KOPT-K1 (cell line): Measurements from ENCODE around the gene PMM1.
A peak's percentile ranks its signal among the peaks of the same experiment; 100 is the strongest.
"Not testable (repeated sequence)": the region's sequence is repeated elsewhere in the genome, so short reads cannot be mapped to it uniquely, and the experiment has no call there.

Experiments
- H3K27ac ChIP-seq: fragments of 200-600 bp; sonication (generic); 2 replicates; pipeline ENCODE4 v1.5.1; 2016; ENCODE audit warnings: antibody characterized with exemption, mild to moderate bottlenecking, low read depth, low read length; ENCODE audit not compliant: poor library complexity, severe bottlenecking
- H3K36me3 ChIP-seq: fragments of 200-600 bp; sonication (generic); 2 replicates; pipeline ENCODE4 v1.5.1; 2017; ENCODE audit warnings: antibody characterized with exemption, mild to moderate bottlenecking, low read length, moderate library complexity; ENCODE audit not compliant: insufficient read depth
- H3K9me3 ChIP-seq: fragments of 200-600 bp; sonication (generic); 2 replicates; pipeline ENCODE4 v1.5.1; 2017; ENCODE audit warnings: antibody characterized with exemption, low read length, mild to moderate bottlenecking; ENCODE audit not compliant: insufficient read depth, poor library complexity, severe bottlenecking

PMM1 gene

DNA sequence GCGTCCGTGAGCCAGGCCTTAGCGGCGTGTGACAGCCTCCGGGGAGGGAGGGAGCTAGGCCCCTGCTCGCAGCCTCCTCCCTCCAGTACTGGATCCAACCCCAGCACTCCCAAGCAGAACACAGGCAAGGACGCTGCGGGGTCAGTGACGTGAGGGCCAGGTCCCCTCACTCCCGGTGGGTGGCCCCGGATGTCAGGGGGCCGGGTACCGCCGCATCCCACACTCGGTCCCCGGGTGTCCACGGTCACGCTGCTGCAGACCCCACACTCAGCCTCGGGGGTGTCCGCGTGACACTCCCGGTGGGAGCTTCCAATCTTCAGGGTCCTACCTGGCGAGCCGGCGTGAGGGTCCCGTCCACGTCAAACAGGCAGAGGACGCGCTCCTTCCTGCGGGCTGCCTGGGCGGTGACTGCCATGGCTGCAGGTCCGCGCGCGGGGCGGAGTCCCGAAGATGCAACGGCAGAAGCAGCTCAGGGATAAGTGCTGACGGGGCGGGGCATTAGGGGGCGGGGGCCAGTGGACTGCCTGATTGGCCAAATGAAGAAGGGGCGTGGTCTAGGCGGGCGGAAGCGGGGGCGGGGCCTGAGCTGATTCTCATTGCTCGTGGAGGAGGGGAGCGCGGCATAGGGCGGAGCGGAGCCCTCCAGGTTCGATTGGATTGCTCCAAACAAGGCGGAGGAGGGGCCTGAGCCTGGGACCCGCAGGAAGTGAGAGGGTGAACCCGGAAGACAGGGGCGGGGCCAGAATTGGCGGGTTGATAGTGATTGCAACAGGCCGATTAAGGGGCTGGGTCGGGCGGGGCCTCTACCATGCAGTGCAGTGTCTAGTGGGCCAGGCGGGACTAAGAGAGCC, at the start of gene PMM1:
Gene PMM1 (minus strand): TSS at position 450 of the 851 bp plus-strand sequence. CDS start 35 bp downstream, at position 415.
- Histone ChIP-seq H3K9me3 (no peaks in the 10 kb centered on the region), H3K36me3 (peaks cover 3% of the 10 kb centered on the region; the same call in 1 of the 2 replicates), H3K27ac (peak within 1 kb of the TSS; percentile 77)

- Histone ChIP-seq H3K9me3 (no peaks in the 10 kb centered on the region), H3K27ac (no peak overlapping the region), H3K36me3 (peaks cover 99% of the 10 kb centered on the region)
Measured at GRCh38 chr22:41638748-41639147, 49.1 kb upstream of the PMM1 start.

GRCh38 chr22:41638124-41638523, 48.5 kb upstream of the PMM1 start:
- H3K27ac ChIP-seq = no peak overlapping the region
- H3K9me3 ChIP-seq = no peaks in the 10 kb centered on the region
- peaks cover 100% of the 10 kb centered on the region for H3K36me3 ChIP-seq

GRCh38 chr22:41637623-41638022, 48.0 kb upstream of the PMM1 start:
- peaks cover 100% of the 10 kb centered on the region for H3K36me3 ChIP-seq
- H3K27ac ChIP-seq, H3K9me3 ChIP-seq: not testable (repeated sequence)

DNA sequence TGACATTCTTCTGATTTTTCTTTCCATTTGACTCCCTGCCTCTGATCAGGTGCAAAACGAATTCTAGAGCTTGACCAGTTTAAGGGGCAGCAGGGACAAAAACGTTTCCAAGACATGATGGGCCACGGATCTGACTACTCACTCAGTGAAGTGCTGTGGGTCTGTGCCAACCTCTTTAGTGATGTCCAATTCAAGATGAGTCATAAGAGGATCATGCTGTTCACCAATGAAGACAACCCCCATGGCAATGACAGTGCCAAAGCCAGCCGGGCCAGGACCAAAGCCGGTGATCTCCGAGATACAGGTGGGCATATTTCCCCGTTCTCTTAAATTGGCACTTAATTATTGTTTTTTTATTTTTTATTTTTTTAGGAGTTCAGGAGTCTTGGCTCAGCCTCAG, 46.8 kb upstream of the PMM1 start:
- Histone ChIP-seq H3K9me3 (no peaks in the 10 kb centered on the region), H3K27ac (no peak overlapping the region), H3K36me3 (peaks cover 97% of the 10 kb centered on the region)

DNA sequence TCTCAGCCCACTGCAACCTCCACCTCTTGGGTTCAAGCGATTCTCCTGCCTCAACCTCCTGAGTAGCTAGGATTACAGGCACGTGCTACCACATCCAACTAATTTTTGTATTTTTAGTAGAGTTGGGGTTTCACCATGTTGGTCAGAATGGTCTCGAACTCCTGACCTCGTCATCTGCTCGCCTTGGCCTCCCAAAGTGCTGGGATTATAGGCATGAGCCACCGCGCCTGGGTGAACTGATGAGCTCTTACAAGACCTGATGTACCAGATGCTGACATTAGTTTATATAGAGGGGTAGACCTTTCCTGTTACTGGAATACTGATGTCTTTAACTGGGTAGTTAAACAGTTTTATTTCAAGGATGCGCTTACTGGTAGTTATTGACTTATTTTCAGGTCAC, 45.0 kb upstream of the PMM1 start:
- not testable (repeated sequence) for H3K9me3 ChIP-seq, H3K27ac ChIP-seq
- H3K36me3 ChIP-seq = peaks cover 92% of the 10 kb centered on the region

DNA sequence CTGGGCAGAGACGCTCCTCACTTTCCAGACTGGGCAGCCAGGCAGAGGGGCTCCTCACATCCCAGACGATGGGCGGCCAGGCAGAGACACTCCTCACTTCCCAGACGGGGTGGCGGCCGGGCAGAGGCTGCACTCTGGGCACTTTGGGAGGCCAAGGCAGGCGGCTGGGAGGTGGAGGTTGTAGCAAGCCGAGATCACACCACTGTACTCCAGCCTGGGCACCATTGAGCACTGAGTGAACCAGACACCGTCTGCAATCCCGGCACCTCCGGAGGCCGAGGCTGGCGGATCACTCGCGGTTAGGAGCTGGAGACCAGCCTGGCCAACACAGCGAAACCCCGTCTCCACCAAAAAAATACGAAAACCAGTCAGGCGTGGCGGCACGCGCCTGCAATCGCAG, 42.0 kb upstream of the PMM1 start:
- peaks cover 92% of the 10 kb centered on the region for H3K36me3 ChIP-seq
- H3K9me3 ChIP-seq, H3K27ac ChIP-seq: not testable (repeated sequence)

- not testable (repeated sequence) for H3K9me3 ChIP-seq, H3K27ac ChIP-seq
- H3K36me3 ChIP-seq = peaks cover 92% of the 10 kb centered on the region
Measured at GRCh38 chr22:41631115-41631514, 41.5 kb upstream of the PMM1 start.

- Histone ChIP-seq H3K9me3 (no peaks in the 10 kb centered on the region), H3K36me3 (peaks cover 77% of the 10 kb centered on the region), H3K27ac (no peak overlapping the region)
Measured at GRCh38 chr22:41625577-41625976, 35.9 kb upstream of the PMM1 start.

- Histone ChIP-seq H3K27ac (peak overlapping the region; percentile 97), H3K9me3 (no peaks in the 10 kb centered on the region), H3K36me3 (peaks cover 39% of the 10 kb centered on the region)
Measured at GRCh38 chr22:41621911-41622179, 32.2 kb upstream of the PMM1 start.

DNA sequence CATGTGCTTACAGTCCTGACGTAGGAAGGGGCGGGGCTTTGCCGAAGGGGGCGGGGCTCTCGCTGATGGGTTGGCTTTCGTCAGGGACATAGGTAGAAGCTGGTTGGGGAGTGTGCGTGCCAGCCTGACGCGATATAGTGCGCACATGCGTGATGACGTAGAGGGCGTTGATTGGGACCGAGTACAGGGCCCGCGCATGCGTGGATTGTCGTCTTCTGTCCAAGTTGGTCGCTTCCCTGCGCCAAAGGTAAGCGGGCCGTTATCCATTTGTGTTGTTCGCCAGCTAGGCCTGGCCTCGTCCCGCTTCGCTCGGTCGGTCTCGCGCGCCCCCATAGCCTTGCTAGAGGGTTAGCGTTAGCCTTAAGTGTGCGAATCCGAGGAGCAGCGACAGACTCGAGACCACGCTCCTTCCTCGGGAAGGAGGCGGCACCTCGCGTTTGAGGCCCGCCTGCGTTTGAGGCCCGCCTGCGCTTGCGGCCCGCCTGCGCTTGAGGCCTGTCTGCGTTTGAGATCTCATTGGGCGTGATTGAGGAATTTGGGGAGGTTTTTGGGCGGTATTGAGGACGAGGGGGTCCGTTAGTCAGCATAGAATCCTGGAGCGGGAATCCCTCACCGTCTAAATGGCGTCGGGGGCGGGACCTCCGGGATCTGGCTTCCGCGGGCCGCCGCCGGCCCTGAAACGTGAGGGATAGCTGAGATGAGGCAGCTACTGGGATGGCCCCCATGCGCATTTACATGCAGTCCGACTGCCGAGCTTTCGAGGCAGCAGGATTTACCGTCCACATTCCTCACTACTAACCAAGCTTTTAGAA, 31.7 kb upstream of the PMM1 start, which contains the start of gene XRCC6:
Gene XRCC6 (plus strand): TSS at position 197 of the 812 bp plus-strand sequence. CDS start 710 bp downstream, outside the sequence.
- H3K9me3 ChIP-seq = no peaks in the 10 kb centered on the region
- H3K27ac ChIP-seq = peak within 1 kb of the TSS; percentile 97
- H3K36me3 ChIP-seq = peaks cover 34% of the 10 kb centered on the region

DNA sequence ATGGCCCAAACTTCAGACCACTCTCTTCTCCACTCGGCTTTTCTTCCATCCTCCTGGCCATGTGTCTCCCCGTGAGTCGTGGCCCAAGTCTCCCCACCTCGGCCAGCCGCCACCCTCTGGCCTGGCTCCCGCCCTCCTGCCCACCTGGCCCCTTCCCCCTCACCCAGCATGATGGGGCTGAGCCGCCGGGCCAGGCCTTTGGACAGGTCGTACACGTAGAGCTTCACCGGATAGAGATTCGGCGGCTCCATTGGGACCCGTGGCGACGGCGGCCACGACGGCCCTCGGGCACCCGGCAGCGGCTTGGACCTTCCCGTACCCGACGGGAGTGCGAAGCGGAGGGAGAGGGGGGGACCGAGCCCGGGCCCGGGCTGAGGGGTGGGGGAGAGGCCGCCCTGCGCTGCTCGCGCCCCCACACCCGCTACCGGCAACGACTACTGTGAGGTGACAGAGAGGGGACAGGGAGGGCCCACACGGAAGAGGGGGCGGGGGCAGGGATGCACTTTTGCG, 31.0 kb upstream of the PMM1 start, which contains the start of gene DESI1:
Gene DESI1 (minus strand): TSS at position 455 of the 510 bp plus-strand sequence. CDS start 204 bp downstream, at position 251.
- Histone ChIP-seq H3K27ac (peak within 1 kb of the TSS; percentile 97), H3K36me3 (peaks cover 27% of the 10 kb centered on the region), H3K9me3 (no peaks in the 10 kb centered on the region)

DNA sequence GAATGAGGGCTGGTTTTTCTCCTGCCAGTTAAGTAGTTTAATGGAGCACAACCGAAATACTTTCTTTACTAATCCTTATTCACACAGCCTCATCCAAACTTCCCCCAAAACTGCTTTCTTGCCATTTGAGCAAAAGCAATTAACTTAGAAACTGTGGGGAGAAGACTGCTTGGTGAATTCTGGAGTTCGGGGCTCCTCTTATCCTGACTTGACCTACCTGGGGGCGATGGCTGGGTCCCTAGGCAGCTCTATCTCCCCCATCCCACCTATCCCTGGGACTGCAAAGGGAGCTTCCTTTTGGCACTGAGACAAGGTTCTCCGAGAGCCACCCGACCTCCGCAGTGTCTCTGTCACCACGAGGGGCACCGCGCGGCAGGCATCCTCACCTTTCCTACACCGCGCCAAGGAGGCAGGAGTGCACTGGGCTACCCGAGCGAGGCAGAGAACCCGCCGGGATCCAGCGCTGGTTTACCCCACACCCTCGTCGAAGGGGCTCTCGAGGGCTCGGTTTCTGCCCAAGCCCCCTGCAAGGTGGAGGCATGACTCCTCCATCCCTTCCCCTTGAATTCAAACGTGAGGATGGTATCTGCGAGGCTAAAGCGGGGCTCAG, 30.4 kb upstream of the PMM1 start:
- Histone ChIP-seq H3K9me3 (no peaks in the 10 kb centered on the region), H3K36me3 (peaks cover 22% of the 10 kb centered on the region), H3K27ac (peak overlapping the region; percentile 97)

DNA sequence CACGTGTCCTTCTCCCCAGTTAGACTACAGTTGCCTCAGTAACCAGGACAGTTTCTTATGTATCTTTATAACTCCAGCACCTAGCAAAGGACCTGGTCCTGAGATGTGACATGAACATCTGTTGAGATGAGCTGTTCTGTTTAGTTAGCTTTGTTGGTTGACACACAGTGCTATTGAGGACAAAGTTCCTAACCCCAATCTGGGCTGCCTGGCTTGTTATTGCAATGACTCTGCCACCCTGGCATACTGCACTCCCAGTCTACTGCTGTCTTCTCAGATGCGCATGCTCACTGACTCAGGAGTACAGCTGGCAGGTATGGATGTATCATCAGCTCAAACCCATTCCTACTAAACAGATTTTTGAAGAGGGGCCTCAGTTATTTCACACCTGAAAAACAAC, 23.8 kb upstream of the PMM1 start:
- Histone ChIP-seq H3K9me3 (no peaks in the 10 kb centered on the region), H3K36me3 (peaks cover 8% of the 10 kb centered on the region; the same call in 1 of the 2 replicates), H3K27ac (no peak overlapping the region)
